ENCODE measurements around the gene GPR39. TPM values are rescaled to one million over a fixed set of nuclear protein-coding genes. Genes with fewer than 3 reads are reported as not detected.
A peak's percentile ranks its signal among the peaks of the same experiment; 100 is the strongest.

GPR39 gene
- polyA plus RNA-seq, 2 of the 4 experiments (the other 2 are of a cell fraction), result 11.3 to 11.8 TPM

GRCh38 chr2:132415915-132416722, 486 bp upstream of the GPR39 start (continued):
- TF ChIP-seq ELK1 (IDR thresholded peaks at IDR 0.05; ENCODE audit: low read depth, low read length) (no peak), EHF (CRISPR knock-in tag; IDR thresholded peaks at IDR 0.05) (no peak), ZC3H11A (IDR thresholded peaks at IDR 0.05) (no peak), HOXA7 (CRISPR knock-in tag; IDR thresholded peaks at IDR 0.05) (no peak), CEBPB (IDR thresholded peaks at IDR 0.05) (0 out of 4 replicates have a peak, but pooled peaks of 1 of the 2 experiments have one; percentile 2), NFE2L2 (conservative IDR thresholded peaks at IDR 0.05; ENCODE audit: low read length) (no peak), TP53 (CRISPR knock-in tag; IDR thresholded peaks at IDR 0.05) (no peak), TFCP2L1 (CRISPR knock-in tag; IDR thresholded peaks at IDR 0.05) (no peak), CTCF (IDR thresholded peaks at IDR 0.05) (no peak), GATA3 (IDR thresholded peaks at IDR 0.05; ENCODE audit: borderline replicate concordance) (peak; percentile 67), EP300 (IDR thresholded peaks at IDR 0.05) (peak in 1 of 2 experiments; percentile 60; a peak in 1 of 5 replicates), ESRRA (IDR thresholded peaks at IDR 0.05; ENCODE audit: borderline replicate concordance, low read length) (no peak), MAX (IDR thresholded peaks at IDR 0.05) (peak; percentile 83; the same call in 1 of the 2 replicates), REST (IDR thresholded peaks at IDR 0.05) (no peak), USF2 (IDR thresholded peaks at IDR 0.05) (no peak), FOSB (CRISPR knock-in tag; IDR thresholded peaks at IDR 0.05) (no peak), HDAC2 (IDR thresholded peaks at IDR 0.05) (no peak), MAFK (IDR thresholded peaks at IDR 0.05; ENCODE audit: partially characterized antibody) (peak; percentile 86), SMC3 (IDR thresholded peaks at IDR 0.05) (peak; percentile 27), SREBF2 (IDR thresholded peaks at IDR 0.05) (no peak), RCOR1 (IDR thresholded peaks at IDR 0.05; ENCODE audit: low read depth, low read length) (no peak), NPAS2 (CRISPR knock-in tag; IDR thresholded peaks at IDR 0.05; ENCODE audit: borderline replicate concordance) (no peak), RARB (CRISPR knock-in tag; IDR thresholded peaks at IDR 0.05) (no peak)

Measured in A549 (cell line).